Mononuclear cell (primary cell): ENCODE measurements around the gene DEFB114. TPM values are rescaled to one million over a fixed set of nuclear protein-coding genes. Genes with fewer than 3 reads are reported as not detected.

ENCODE experiments used
- H3K27me3 ChIP-seq: 2 replicates; pipeline ENCODE4 v1.6.0; 2011; ENCODE audit warnings: low read length, control low read depth; ENCODE audit not compliant: insufficient read depth
- H3K4me1 ChIP-seq: 2 replicates; pipeline ENCODE4 v1.5.1; 2011; ENCODE audit warnings: mild to moderate bottlenecking, low read length, control low read depth; ENCODE audit not compliant: insufficient read depth
- H3K4me3 ChIP-seq: 2 replicates; pipeline ENCODE4 v1.5.1; 2011; ENCODE audit warnings: mild to moderate bottlenecking, low read length, moderate library complexity
- H3K9me3 ChIP-seq: 2 replicates; pipeline ENCODE4 v1.5.1; 2011; ENCODE audit warnings: low read depth, mild to moderate bottlenecking, control low read depth, low read length
- total RNA-seq: library from RNA; depleted of rRNA; stranded (reverse); fragments of >200 nt; gene quantifications from one replicate; pipeline ENCODE4 v1.2.3, GENCODE V29; 2012

The DEFB114 gene
- total RNA-seq, 1 donor, result not detected

GRCh38 chr6:49915035-49915434 lies 48.9 kb downstream of the DEFB114 start:
- Histone ChIP-seq H3K9me3 (no peaks in the 10 kb centered on the region), H3K4me3 (no peak overlapping the region), H3K4me1 (no peaks in the 10 kb centered on the region), H3K27me3 (no peaks in the 10 kb centered on the region)

- H3K4me1 ChIP-seq, result no peaks in the 10 kb centered on the region
- no peaks in the 10 kb centered on the region for H3K9me3 ChIP-seq
- no peak overlapping the region for H3K4me3 ChIP-seq
- no peaks in the 10 kb centered on the region for H3K27me3 ChIP-seq
Measured at GRCh38 chr6:49913636-49914375, 50.2 kb downstream of the DEFB114 start.

- H3K4me1 ChIP-seq, result no peaks in the 10 kb centered on the region
- H3K27me3 ChIP-seq, result no peaks in the 10 kb centered on the region
- H3K9me3 ChIP-seq, result no peaks in the 10 kb centered on the region
- H3K4me3 ChIP-seq, result no peak overlapping the region
Measured at GRCh38 chr6:49912196-49912595, 51.8 kb downstream of the DEFB114 start.

- H3K4me1 ChIP-seq, result no peaks in the 10 kb centered on the region
- H3K4me3 ChIP-seq, result no peak overlapping the region
- no peaks in the 10 kb centered on the region for H3K9me3 ChIP-seq
- H3K27me3 ChIP-seq, result no peaks in the 10 kb centered on the region
Measured at GRCh38 chr6:49911252-49911651, 52.7 kb downstream of the DEFB114 start.

Other genes with a start within 250 kb of the DEFB114 start
- not detected for gene CRISP3, start 219.8 kb downstream of the DEFB114 start, total RNA-seq
- gene PGK2, start 176.9 kb downstream of the DEFB114 start, total RNA-seq, result not detected
- not detected for gene CRISP1, start 97.6 kb downstream of the DEFB114 start, total RNA-seq
- not detected for gene DEFB113, start 5.5 kb upstream of the DEFB114 start, total RNA-seq
- gene DEFB110, start 57.8 kb upstream of the DEFB114 start, total RNA-seq, result not detected
- gene DEFB112, start 85.8 kb upstream of the DEFB114 start, total RNA-seq, result not detected